D721Med (cell line): ENCODE results near the gene SEC14L5.

Experiments
- DNase-seq: peaks from one replicate; pipeline ENCODE4 v3.0.0; 2011; ENCODE audit warnings: low spot score; ENCODE audit not compliant: insufficient read length
- FAIRE-seq: peaks from 2 replicates; lab custom pipeline; 2011; peaks lifted over from hg19 to GRCh38; lab: Jason Lieb, UNC
- TF ChIP-seq, protein P1 (sequence below): IDR thresholded peaks from 2 replicates; pipeline ENCODE4 v1.5.1; 2012; ENCODE audit warnings: mild to moderate bottlenecking, control low read depth; ENCODE audit not compliant: insufficient read depth; ENCODE audit errors: missing control alignments

Gene SEC14L5

GRCh38 chr16:4968879-4969483 is 10.9 kb downstream of the SEC14L5 start:
- DNase-seq (no peak), FAIRE-seq (no peak)
- TF ChIP-seq, protein P1, sequence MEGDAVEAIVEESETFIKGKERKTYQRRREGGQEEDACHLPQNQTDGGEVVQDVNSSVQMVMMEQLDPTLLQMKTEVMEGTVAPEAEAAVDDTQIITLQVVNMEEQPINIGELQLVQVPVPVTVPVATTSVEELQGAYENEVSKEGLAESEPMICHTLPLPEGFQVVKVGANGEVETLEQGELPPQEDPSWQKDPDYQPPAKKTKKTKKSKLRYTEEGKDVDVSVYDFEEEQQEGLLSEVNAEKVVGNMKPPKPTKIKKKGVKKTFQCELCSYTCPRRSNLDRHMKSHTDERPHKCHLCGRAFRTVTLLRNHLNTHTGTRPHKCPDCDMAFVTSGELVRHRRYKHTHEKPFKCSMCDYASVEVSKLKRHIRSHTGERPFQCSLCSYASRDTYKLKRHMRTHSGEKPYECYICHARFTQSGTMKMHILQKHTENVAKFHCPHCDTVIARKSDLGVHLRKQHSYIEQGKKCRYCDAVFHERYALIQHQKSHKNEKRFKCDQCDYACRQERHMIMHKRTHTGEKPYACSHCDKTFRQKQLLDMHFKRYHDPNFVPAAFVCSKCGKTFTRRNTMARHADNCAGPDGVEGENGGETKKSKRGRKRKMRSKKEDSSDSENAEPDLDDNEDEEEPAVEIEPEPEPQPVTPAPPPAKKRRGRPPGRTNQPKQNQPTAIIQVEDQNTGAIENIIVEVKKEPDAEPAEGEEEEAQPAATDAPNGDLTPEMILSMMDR = no peak

DNA sequence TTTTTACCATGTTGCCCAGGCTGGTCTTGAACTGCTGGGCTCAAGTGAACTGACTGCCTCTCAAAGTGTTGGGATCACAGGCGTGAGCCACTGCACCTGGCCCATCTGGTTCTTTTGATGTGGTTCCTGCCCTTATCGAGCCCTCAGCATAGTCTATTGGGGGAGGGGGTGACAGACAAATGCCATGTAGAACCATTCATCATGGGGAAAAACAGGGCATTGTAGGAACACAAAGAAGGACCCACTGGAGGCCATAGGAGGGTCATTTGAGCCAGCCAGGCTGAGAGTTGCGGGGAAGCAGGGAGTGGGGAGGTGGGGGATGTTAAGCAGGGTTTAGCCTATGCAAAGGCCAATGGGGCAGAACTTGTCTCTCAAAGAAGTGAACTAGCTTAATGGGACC is 11.9 kb downstream of the SEC14L5 start:
- no peak for FAIRE-seq
- TF ChIP-seq, protein P1 = no peak
- no peak for DNase-seq

GRCh38 chr16:4972938-4973587 is 14.9 kb downstream of the SEC14L5 start:
- TF ChIP-seq, protein P1 = no peak
- no peak for DNase-seq
- no peak for FAIRE-seq

DNA sequence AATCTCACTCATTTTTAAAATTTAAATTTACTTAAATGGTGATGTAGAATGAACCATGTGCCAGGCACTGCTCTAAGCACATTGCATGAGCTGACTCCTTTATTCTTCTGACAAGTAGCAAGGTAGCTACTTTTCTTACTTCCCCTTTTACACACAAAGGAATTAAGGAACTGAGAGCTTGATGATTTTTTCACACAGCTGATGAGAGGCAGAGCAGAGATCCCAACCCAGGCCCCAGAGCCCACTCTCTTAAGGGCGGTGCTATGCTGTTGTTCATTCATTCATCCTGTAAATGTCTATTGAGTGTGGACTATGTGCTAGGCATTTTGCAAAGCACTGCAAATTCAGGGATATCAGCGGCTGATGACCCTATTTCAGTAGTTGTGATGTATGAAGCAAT is 17.9 kb downstream of the SEC14L5 start:
- FAIRE-seq (no peak), DNase-seq (no peak)
- TF ChIP-seq, protein P1 = no peak

DNA sequence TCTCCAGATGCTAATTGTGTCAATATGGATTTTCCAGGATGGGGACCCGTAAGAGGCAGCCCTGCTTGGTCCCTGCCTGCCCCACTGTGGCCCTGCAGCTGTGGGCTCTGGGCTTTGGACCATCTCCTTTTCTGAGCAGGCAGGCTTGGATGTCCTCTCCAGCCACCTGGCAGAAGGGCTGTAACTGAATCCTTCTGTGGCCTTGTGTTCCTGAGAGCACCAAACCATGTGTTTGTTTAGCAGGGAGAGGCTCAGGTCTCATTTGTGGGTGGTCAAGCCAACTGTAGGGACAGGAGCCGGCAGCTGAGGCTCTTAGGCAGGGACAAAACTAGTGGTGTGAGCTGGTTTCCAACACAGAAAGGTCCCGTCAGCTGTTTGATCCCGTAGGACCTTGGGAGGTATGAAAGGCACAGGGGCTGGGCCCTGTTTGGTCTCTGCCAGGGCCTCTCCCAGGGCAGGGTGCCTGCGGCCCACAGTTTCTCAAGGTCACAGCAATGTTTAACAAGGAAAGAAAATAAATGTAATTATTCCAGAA is 18.5 kb downstream of the SEC14L5 start:
- DNase-seq = no peak
- TF ChIP-seq, protein P1 = no peak
- no peak for FAIRE-seq

- TF ChIP-seq, protein P1 = no peak
- FAIRE-seq (no peak), DNase-seq (no peak)
Observed at GRCh38 chr16:4979164-4979563, 21.0 kb downstream of the SEC14L5 start.
